Liver (tissue), 9 donors: ENCODE results near the gene AQP5. TPM values are rescaled to one million over a fixed set of nuclear protein-coding genes. Genes with fewer than 3 reads are reported as not detected.

Source experiments
- DNase-seq: peaks from one replicate; pipeline ENCODE4 v3.0.0-alpha.2; 2017; ENCODE audit warnings: low spot score
- H3K27ac ChIP-seq, 2 donors: one replicate each; pipeline ENCODE4 v1.7.0; 2013; ENCODE audit warnings: inconsistent platforms in 2 of 2, low read length in 2 of 2, control low read depth in 1 of 2, low read depth in 1 of 2, mild to moderate bottlenecking in 1 of 2
- H3K27me3 ChIP-seq, 4 donors: one replicate each; pipeline versions ENCODE4 v1.6.1 to v1.7.0; 2013; ENCODE audit warnings: low read length in 3 of 4, inconsistent platforms in 1 of 4, mild to moderate bottlenecking in 1 of 4, moderate library complexity in 1 of 4; ENCODE audit not compliant: control insufficient read depth in 4 of 4, insufficient read depth in 4 of 4
- H3K36me3 ChIP-seq, 4 donors: one replicate each; pipeline versions ENCODE4 v1.6.1 to v1.7.0; 2013; ENCODE audit warnings: low read length in 3 of 4, mild to moderate bottlenecking in 3 of 4, low read depth in 1 of 4, moderate library complexity in 1 of 4; ENCODE audit not compliant: control insufficient read depth in 4 of 4, insufficient read depth in 3 of 4
- H3K4me1 ChIP-seq, 4 donors: one replicate each; pipeline versions ENCODE4 v1.6.1 to v1.7.0; 2013; ENCODE audit warnings: low read length in 3 of 4, mild to moderate bottlenecking in 3 of 4, moderate library complexity in 1 of 4; ENCODE audit not compliant: control insufficient read depth in 4 of 4, insufficient read depth in 4 of 4
- H3K4me3 ChIP-seq, 3 donors: one replicate each; pipeline versions ENCODE4 v1.6.1 to v1.7.0; 2013; ENCODE audit warnings: low read length in 3 of 3, control low read depth in 1 of 3, low read depth in 1 of 3, mild to moderate bottlenecking in 1 of 3
- H3K9ac ChIP-seq, 2 donors: one replicate each; pipeline ENCODE4 v1.7.0; 2013; ENCODE audit warnings: low read length in 2 of 2, mild to moderate bottlenecking in 2 of 2, moderate library complexity in 2 of 2, control low read depth in 1 of 2, low read depth in 1 of 2
- H3K9me3 ChIP-seq, 4 donors: one replicate each; pipeline versions ENCODE4 v1.6.1 to v1.7.0; 2013; ENCODE audit warnings: low read length in 3 of 4; ENCODE audit not compliant: control insufficient read depth in 4 of 4
- ATF3 ChIP-seq: IDR thresholded peaks from 2 replicates; pipeline ENCODE4 v1.6.1; 2016; ENCODE audit warnings: antibody characterized with exemption
- CTCF ChIP-seq: fragments of 150-350 bp; IDR thresholded peaks from 2 replicates; pipeline ENCODE4 v1.5.1; 2017; ENCODE audit warnings: improper control_type of control experiment, low read depth, low read length; ENCODE audit not compliant: missing input control
- EGR1 ChIP-seq, 2 donors: IDR thresholded peaks; 2 replicates each; pipeline ENCODE4 v1.6.1; 2016 to 2018; ENCODE audit warnings: antibody characterized with exemption in 2 of 2, low read depth in 2 of 2
- FOXA1 ChIP-seq: IDR thresholded peaks from 2 replicates; pipeline ENCODE4 v1.6.1; 2016; ENCODE audit warnings: antibody characterized with exemption
- FOXA2 ChIP-seq: IDR thresholded peaks from 2 replicates; pipeline ENCODE4 v1.6.1; 2016; ENCODE audit warnings: antibody characterized with exemption
- GABPA ChIP-seq, 2 donors: IDR thresholded peaks in 1 of 2; conservative IDR thresholded peaks in 1 of 2; 2 replicates each; pipeline ENCODE4 v1.6.1; 2016; ENCODE audit warnings: antibody characterized with exemption in 2 of 2, mild to moderate bottlenecking in 1 of 2, moderate library complexity in 1 of 2
- HNF4A ChIP-seq, 2 donors: conservative IDR thresholded peaks; 2 replicates each; pipeline ENCODE4 v1.6.1; 2016; ENCODE audit warnings: antibody characterized with exemption in 2 of 2, mild to moderate bottlenecking in 2 of 2
- HNF4G ChIP-seq: IDR thresholded peaks from 2 replicates; pipeline ENCODE4 v1.6.1; 2016; ENCODE audit warnings: antibody characterized with exemption
- JUND ChIP-seq, 2 donors: IDR thresholded peaks; 2 replicates each; pipeline ENCODE4 v1.6.1; 2016; ENCODE audit warnings: antibody characterized with exemption in 2 of 2
- MAX ChIP-seq: IDR thresholded peaks from 2 replicates; pipeline ENCODE4 v1.6.1; 2016; ENCODE audit warnings: antibody characterized with exemption
- NR2F2 ChIP-seq: IDR thresholded peaks from 2 replicates; pipeline ENCODE4 v1.6.1; 2016; ENCODE audit warnings: antibody characterized with exemption
- RAD21 ChIP-seq, 2 donors: IDR thresholded peaks; 2 replicates each; pipeline ENCODE4 v1.6.1; 2016; ENCODE audit warnings: antibody characterized with exemption in 2 of 2, mild to moderate bottlenecking in 2 of 2
- REST ChIP-seq: IDR thresholded peaks from 2 replicates; pipeline ENCODE4 v1.6.1; 2016; ENCODE audit warnings: antibody characterized with exemption, mild to moderate bottlenecking
- RXRA ChIP-seq, 2 donors: IDR thresholded peaks; 2 replicates each; pipeline ENCODE4 v1.6.1; 2017 to 2018; ENCODE audit warnings: antibody characterized with exemption in 2 of 2, mild to moderate bottlenecking in 1 of 2
- SP1 ChIP-seq: IDR thresholded peaks from 2 replicates; pipeline ENCODE4 v1.6.1; 2018; ENCODE audit warnings: antibody characterized with exemption, mild to moderate bottlenecking
- TAF1 ChIP-seq: conservative IDR thresholded peaks from 2 replicates; pipeline ENCODE4 v1.6.1; 2016; ENCODE audit warnings: antibody characterized with exemption, mild to moderate bottlenecking
- YY1 ChIP-seq: IDR thresholded peaks from 2 replicates; pipeline ENCODE4 v1.6.1; 2016; ENCODE audit warnings: antibody characterized with exemption, mild to moderate bottlenecking
- ZBTB33 ChIP-seq: IDR thresholded peaks from 2 replicates; pipeline ENCODE4 v1.6.1; 2016; ENCODE audit warnings: antibody characterized with exemption
- WGBS: extraction: QIAGEN DNeasy Blood & Tissue Kit; methylation state at CpG from one replicate; pipeline ENCODE4 v1.1.7; 2013; 5-methylcytosine and 5-hydroxymethylcytosine counted together
- polyA plus RNA-seq, 2 donors: library from polyadenylated mRNA; stranded (reverse) in 1 of 2; unstranded in 1 of 2; fragments of 200-250 nt in 1 of 2; fragments of >200 nt in 1 of 2; fragmentation: Nextera tagmentation in 1 of 2; extraction: Ambion mirVana in 1 of 2; gene quantifications; one replicate each; pipeline versions ENCODE4 v1.2.1 to v1.2.3, GENCODE V29; 2013 to 2015
- total RNA-seq, 2 donors: library from RNA; depleted of rRNA; stranded (reverse); fragments of >200 nt; gene quantifications; one replicate each; pipeline ENCODE4 v1.2.3, GENCODE V29; 2014
- donor health status: healthy.
- donor health status: healthy.
- donor health status: healthy.
- donor health status: healthy.
- donor health status: healthy.

Gene AQP5
- total and polyA plus RNA-seq, 4 donors: not detected

GRCh38 chr12:49980501-49981349 lies 19.1 kb downstream of the AQP5 start:
- no peak for DNase-seq
- no peaks in the 10 kb centered on the region for H3K27me3 ChIP-seq
- TF ChIP-seq NR2F2 (no peak), ATF3 (no peak), GABPA (IDR thresholded peaks at IDR 0.05 in 1 of 2, conservative IDR thresholded peaks at IDR 0.05 in 1 of 2) (no peak), RAD21 (IDR thresholded peaks at IDR 0.05) (no peak), RXRA (IDR thresholded peaks at IDR 0.05) (peak in 1 of 2 donors; percentile 39)
- no peak overlapping the region for H3K9ac ChIP-seq
- no peaks in the 10 kb centered on the region for H3K36me3 ChIP-seq
- no peak overlapping the region for H3K27ac ChIP-seq
- H3K9me3 ChIP-seq: no peaks in the 10 kb centered on the region
- no peak overlapping the region for H3K4me3 ChIP-seq
- 88% methylated on average over 10 of the region's 10 CpGs for WGBS
- peaks cover 0 to 8% (median 3%) of the 10 kb centered on the region in 4 donors for H3K4me1 ChIP-seq

GRCh38 chr12:49982246-49983087 lies 20.8 kb downstream of the AQP5 start:
- H3K4me3 ChIP-seq: no peak overlapping the region
- H3K27ac ChIP-seq: no peak overlapping the region
- WGBS: 94% methylated on average over 7 of the region's 7 CpGs
- no peak for TF ChIP-seq MAX
- no peak for TF ChIP-seq NR2F2
- no peak for TF ChIP-seq HNF4G
- no peak for TF ChIP-seq ATF3
- TF ChIP-seq RXRA (IDR thresholded peaks at IDR 0.05): no peak
- no peak for TF ChIP-seq YY1
- TF ChIP-seq ZBTB33: no peak
- TF ChIP-seq FOXA2: no peak
- no peak for TF ChIP-seq RAD21 (IDR thresholded peaks at IDR 0.05)
- TF ChIP-seq SP1: no peak
- TF ChIP-seq EGR1 (IDR thresholded peaks at IDR 0.05; ENCODE audit: low read depth in 2 of 2): no peak
- TF ChIP-seq HNF4A (conservative IDR thresholded peaks at IDR 0.05): no peak
- no peak for TF ChIP-seq REST
- TF ChIP-seq CTCF: no peak
- no peak for TF ChIP-seq GABPA (IDR thresholded peaks at IDR 0.05 in 1 of 2, conservative IDR thresholded peaks at IDR 0.05 in 1 of 2)
- TF ChIP-seq JUND (IDR thresholded peaks at IDR 0.05): no peak
- TF ChIP-seq FOXA1: no peak
- TF ChIP-seq TAF1: no peak
- no peak for DNase-seq
- H3K9me3 ChIP-seq: no peaks in the 10 kb centered on the region
- H3K4me1 ChIP-seq: peaks cover 0 to 8% (median 3%) of the 10 kb centered on the region in 4 donors
- H3K9ac ChIP-seq: no peak overlapping the region
- H3K27me3 ChIP-seq: no peaks in the 10 kb centered on the region
- no peaks in the 10 kb centered on the region for H3K36me3 ChIP-seq
